ENCODE data around the gene CDIPT. TPM values are rescaled to one million over a fixed set of nuclear protein-coding genes. Genes with fewer than 3 reads are reported as not detected.

CDIPT gene
- total and polyA plus RNA-seq, 2 of the 13 experiments (the other 11 are each of a cell fraction or from before 2014, with no cell fraction given): 54.9 to 97.5 TPM

GRCh38 chr16:29820730-29821642, 42.0 kb downstream of the CDIPT start (continued):
- TF ChIP-seq KAT2B (IDR thresholded peaks at IDR 0.05; ENCODE audit: borderline replicate concordance, low read depth, low read length) (no peak), IRF1 (CRISPR knock-in tag; IDR thresholded peaks at IDR 0.05; ENCODE audit: low read depth) (no peak), MLX (CRISPR knock-in tag; IDR thresholded peaks at IDR 0.05) (no peak), HMGXB3 (CRISPR knock-in tag; IDR thresholded peaks at IDR 0.05; ENCODE audit: borderline replicate concordance) (0 out of 2 replicates have a peak, but pooled peaks have one; percentile 4), ZNF709 (CRISPR knock-in tag; IDR thresholded peaks at IDR 0.05) (0 out of 2 replicates have a peak, but pooled peaks have one; percentile 32), CREB3 (CRISPR knock-in tag; IDR thresholded peaks at IDR 0.05) (no peak), ZNF777 (CRISPR knock-in tag; IDR thresholded peaks at IDR 0.05) (no peak; the same call in 1 of the 2 replicates), BRCA1 (CRISPR knock-in tag; IDR thresholded peaks at IDR 0.05) (no peak), GPN1 (CRISPR knock-in tag; IDR thresholded peaks at IDR 0.05; ENCODE audit: borderline replicate concordance) (no peak), ARNTL (CRISPR knock-in tag; IDR thresholded peaks at IDR 0.05) (peak; percentile 53; the same call in 1 of the 2 replicates), ZNF407 (CRISPR knock-in tag; IDR thresholded peaks at IDR 0.05; ENCODE audit: not compliant biosample characterization) (no peak), SP140L (CRISPR knock-in tag; IDR thresholded peaks at IDR 0.05; ENCODE audit: borderline replicate concordance) (no peak), RFX5 (IDR thresholded peaks at IDR 0.05; ENCODE audit: low read depth, low read length) (no peak)
